GM20431 (cell line): ENCODE results near the gene CELF1.

Experiments used
- in situ Hi-C: fragments of 300-500 bp; cut with MseI, MboI; formaldehyde crosslinking; loops from one replicate; pipeline ENCODE4 v1.15.0; 2020; ENCODE audit warnings: low sequenced_read_pairs; ENCODE audit not compliant: unreplicated experiment

The CELF1 gene

GRCh38 chr11:47552566-47553405 lies at the start of gene CELF1:
TSS of gene CELF1 (minus strand) at chr11:47553132. CDS start at chr11:47499523, 53,609 bp downstream.
- in situ Hi-C loops = no loop called here

- in situ Hi-C loops = no loop called here
Measured at GRCh38 chr11:47599902-47600301, 47.0 kb upstream of the CELF1 start.

GRCh38 chr11:47595967-47596366 lies 43.0 kb upstream of the CELF1 start:
- in situ Hi-C loops = no loop called here

- in situ Hi-C loops = no loop called here
Measured at GRCh38 chr11:47595029-47595428, 42.1 kb upstream of the CELF1 start.

- in situ Hi-C loops = no loop called here
Measured at GRCh38 chr11:47593934-47594855, 41.3 kb upstream of the CELF1 start, which contains the start of gene C1QTNF4. TSS of gene C1QTNF4 (minus strand) at chr11:47594411. CDS start at chr11:47590810, 3,601 bp downstream.

- in situ Hi-C loops = no loop called here
Measured at GRCh38 chr11:47593492-47593933, 40.6 kb upstream of the CELF1 start.

GRCh38 chr11:47592970-47593369 lies 40.0 kb upstream of the CELF1 start:
- in situ Hi-C loops = no loop called here

GRCh38 chr11:47592251-47592650 lies 39.3 kb upstream of the CELF1 start:
- in situ Hi-C loops = no loop called here

- in situ Hi-C loops = no loop called here
Measured at GRCh38 chr11:47591764-47592163, 38.8 kb upstream of the CELF1 start.

- in situ Hi-C loops = no loop called here
Measured at GRCh38 chr11:47589977-47590861, 37.3 kb upstream of the CELF1 start.

- in situ Hi-C loops = no loop called here
Measured at GRCh38 chr11:47589584-47589976, 36.6 kb upstream of the CELF1 start.

GRCh38 chr11:47589118-47589517 lies 36.2 kb upstream of the CELF1 start:
- in situ Hi-C loops = no loop called here

- in situ Hi-C loops = no loop called here
Measured at GRCh38 chr11:47587723-47588326, 34.9 kb upstream of the CELF1 start.

- in situ Hi-C loops = no loop called here
Measured at GRCh38 chr11:47587039-47587716, 34.2 kb upstream of the CELF1 start.

GRCh38 chr11:47586098-47586855 lies 33.3 kb upstream of the CELF1 start, which contains the start of gene FAM180B:
TSS of gene FAM180B (plus strand) at chr11:47586678. CDS start at chr11:47586769, 91 bp downstream.
- in situ Hi-C loops = no loop called here

- in situ Hi-C loops = no loop called here
Measured at GRCh38 chr11:47583844-47584243, 30.9 kb upstream of the CELF1 start.

- in situ Hi-C loops = no loop called here
Measured at GRCh38 chr11:47578524-47579494, 25.9 kb upstream of the CELF1 start, which contains the start of the genes KBTBD4 and NDUFS3. TSS of gene KBTBD4 (minus strand) at chr11:47578970. CDS start at chr11:47578951, 19 bp downstream. TSS of gene NDUFS3 (plus strand) at chr11:47579074. CDS start at chr11:47579092, 18 bp downstream.
